Ascending aorta (tissue), 2 donors: ENCODE measurements around the gene TRPM7. TPM values are rescaled to one million over a fixed set of nuclear protein-coding genes. Genes with fewer than 3 reads are reported as not detected.

Experiments
- DNase-seq, 2 donors: peaks; one replicate each; pipeline ENCODE4 v3.0.0-alpha.2; 2019; ENCODE audit warnings: low spot score in 2 of 2
- H3K27ac ChIP-seq, 2 donors: fragments of 200-600 bp; sonication (generic); one replicate each; pipeline ENCODE4 v1.5.1; 2016 to 2017; ENCODE audit warnings: mild to moderate bottlenecking in 1 of 2
- H3K27me3 ChIP-seq: fragments of 200-600 bp; sonication (generic); one replicate; pipeline ENCODE4 v1.5.1; 2017
- H3K36me3 ChIP-seq, 2 donors: fragments of 200-600 bp; sonication (generic); one replicate each; pipeline ENCODE4 v1.5.1; 2016
- H3K4me1 ChIP-seq, 2 donors: fragments of 200-600 bp; sonication (generic); one replicate each; pipeline ENCODE4 v1.5.1; 2016 to 2017; ENCODE audit warnings: mild to moderate bottlenecking in 1 of 2
- H3K4me3 ChIP-seq, 2 donors: fragments of 200-600 bp; sonication (generic); one replicate each; pipeline ENCODE4 v1.5.1; 2016 to 2017; ENCODE audit warnings: mild to moderate bottlenecking in 1 of 2
- H3K9me3 ChIP-seq, 2 donors: fragments of 200-600 bp; sonication (generic); one replicate each; pipeline ENCODE4 v1.5.1; 2016
- CTCF ChIP-seq, 3 experiments: fragments of 200-600 bp in 2 of 3; fragments of 450-650 bp in 1 of 3; sonication (generic) in 2 of 3; IDR thresholded peaks; one replicate each; pipeline ENCODE4 v1.5.1; 2016 to 2019; ENCODE audit warnings: antibody characterized with exemption in 3 of 3, mild to moderate bottlenecking in 1 of 3, moderate library complexity in 1 of 3
- intact Hi-C: fragments of 100-400 bp; cut with DNase I; formaldehyde crosslinking; loops from one replicate; pipeline ENCODE4 v1.15.1; 2023
- total RNA-seq: library from RNA; depleted of rRNA; stranded (reverse); fragments of >200 nt; gene quantifications from one replicate; pipeline ENCODE4 v1.1.0, GENCODE V29; 2016

Gene TRPM7
- total RNA-seq, 1 donor from 2014 or later: 24.1 TPM

- peaks cover 0 to 10% of the 10 kb centered on the region in 2 donors for H3K9me3 ChIP-seq
- H3K4me3 ChIP-seq: no peak overlapping the region
- H3K27ac ChIP-seq: no peak overlapping the region
- H3K36me3 ChIP-seq: no peaks in the 10 kb centered on the region
- intact Hi-C loops: no loop called here
- TF ChIP-seq CTCF (IDR thresholded peaks at IDR 0.05): no peak
- DNase-seq: no peak
- H3K27me3 ChIP-seq: no peaks in the 10 kb centered on the region
- no peaks in the 10 kb centered on the region for H3K4me1 ChIP-seq
Observed at GRCh38 chr15:50519740-50520425, 166.7 kb downstream of the TRPM7 start.

- no peaks in the 10 kb centered on the region for H3K36me3 ChIP-seq
- intact Hi-C loops: no loop called here
- H3K4me1 ChIP-seq: no peaks in the 10 kb centered on the region
- no peak for TF ChIP-seq CTCF (IDR thresholded peaks at IDR 0.05)
- H3K27me3 ChIP-seq: no peaks in the 10 kb centered on the region
- H3K27ac ChIP-seq: no peak overlapping the region
- H3K9me3 ChIP-seq: peaks cover 0 to 6% of the 10 kb centered on the region in 2 donors
- H3K4me3 ChIP-seq: no peak overlapping the region
- DNase-seq: no peak
Observed at GRCh38 chr15:50513001-50513400, 173.6 kb downstream of the TRPM7 start.

Other genes starting within 250 kb of the TRPM7 start
- gene USP50, start 140.1 kb downstream of the TRPM7 start, total RNA-seq: not detected
- 785 TPM for gene SPPL2A, start 78.9 kb upstream of the TRPM7 start, total RNA-seq
- 5.2 TPM for gene AP4E1, start 221.9 kb upstream of the TRPM7 start, total RNA-seq